LNCAP (cell line): Measurements from ENCODE around the gene MBLAC2.

Source experiments
- TF ChIP-seq, protein P1 (sequence below): fragments of 450-650 bp; IDR thresholded peaks from 2 replicates; pipeline ENCODE4 v1.5.1; 2017; ENCODE audit warnings: mild to moderate bottlenecking

The MBLAC2 gene

DNA sequence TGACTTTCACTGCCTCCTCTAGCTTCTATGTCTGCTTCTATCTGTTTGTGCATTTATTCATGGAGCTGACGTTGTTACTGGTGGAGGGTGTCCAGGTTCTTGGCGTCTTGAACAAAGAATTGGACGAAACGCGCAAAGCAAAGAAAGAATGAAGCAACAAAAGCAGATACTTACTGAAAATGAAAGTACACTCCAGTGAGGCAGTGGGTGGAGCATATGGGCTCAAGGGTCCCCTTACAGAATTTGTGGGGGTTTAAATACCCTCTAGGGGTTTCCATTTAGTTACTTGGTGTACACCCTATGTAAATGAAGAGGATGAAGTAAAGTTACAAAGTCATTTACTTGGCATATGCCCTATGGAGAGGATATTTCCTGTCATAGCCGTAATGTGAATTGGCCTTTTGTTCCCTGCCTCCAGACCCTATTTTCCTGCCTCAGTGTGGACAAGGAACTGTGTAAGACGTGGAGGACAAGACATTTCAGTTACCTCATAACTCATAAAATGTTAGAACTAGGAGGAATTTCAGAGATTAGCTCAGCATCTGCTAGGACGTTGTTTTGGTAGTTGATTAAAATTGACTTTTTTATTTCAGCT, 3.1 kb upstream of the MBLAC2 start:
- TF ChIP-seq, protein P1, sequence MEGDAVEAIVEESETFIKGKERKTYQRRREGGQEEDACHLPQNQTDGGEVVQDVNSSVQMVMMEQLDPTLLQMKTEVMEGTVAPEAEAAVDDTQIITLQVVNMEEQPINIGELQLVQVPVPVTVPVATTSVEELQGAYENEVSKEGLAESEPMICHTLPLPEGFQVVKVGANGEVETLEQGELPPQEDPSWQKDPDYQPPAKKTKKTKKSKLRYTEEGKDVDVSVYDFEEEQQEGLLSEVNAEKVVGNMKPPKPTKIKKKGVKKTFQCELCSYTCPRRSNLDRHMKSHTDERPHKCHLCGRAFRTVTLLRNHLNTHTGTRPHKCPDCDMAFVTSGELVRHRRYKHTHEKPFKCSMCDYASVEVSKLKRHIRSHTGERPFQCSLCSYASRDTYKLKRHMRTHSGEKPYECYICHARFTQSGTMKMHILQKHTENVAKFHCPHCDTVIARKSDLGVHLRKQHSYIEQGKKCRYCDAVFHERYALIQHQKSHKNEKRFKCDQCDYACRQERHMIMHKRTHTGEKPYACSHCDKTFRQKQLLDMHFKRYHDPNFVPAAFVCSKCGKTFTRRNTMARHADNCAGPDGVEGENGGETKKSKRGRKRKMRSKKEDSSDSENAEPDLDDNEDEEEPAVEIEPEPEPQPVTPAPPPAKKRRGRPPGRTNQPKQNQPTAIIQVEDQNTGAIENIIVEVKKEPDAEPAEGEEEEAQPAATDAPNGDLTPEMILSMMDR, result no peak

DNA sequence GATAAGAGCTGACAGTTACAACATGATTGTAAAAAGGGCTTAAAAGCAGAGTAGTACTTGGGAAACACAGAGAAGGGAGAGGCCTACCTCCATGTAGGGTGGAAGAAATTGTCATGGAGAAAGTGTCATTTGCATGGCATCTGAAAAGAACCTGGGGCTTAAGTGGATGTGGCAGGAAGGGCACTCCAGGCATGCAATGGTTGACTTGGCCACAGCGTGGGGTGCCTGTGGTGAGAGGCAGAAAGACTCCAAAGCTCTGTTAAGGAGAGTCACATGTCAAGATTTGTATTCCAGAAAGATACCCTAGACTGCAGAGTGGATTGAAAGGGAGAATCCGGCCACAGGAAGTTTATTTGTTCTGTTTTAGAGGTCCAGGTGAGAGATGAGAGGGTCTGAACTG, 2.5 kb upstream of the MBLAC2 start:
- TF ChIP-seq, protein P1, result no peak

DNA sequence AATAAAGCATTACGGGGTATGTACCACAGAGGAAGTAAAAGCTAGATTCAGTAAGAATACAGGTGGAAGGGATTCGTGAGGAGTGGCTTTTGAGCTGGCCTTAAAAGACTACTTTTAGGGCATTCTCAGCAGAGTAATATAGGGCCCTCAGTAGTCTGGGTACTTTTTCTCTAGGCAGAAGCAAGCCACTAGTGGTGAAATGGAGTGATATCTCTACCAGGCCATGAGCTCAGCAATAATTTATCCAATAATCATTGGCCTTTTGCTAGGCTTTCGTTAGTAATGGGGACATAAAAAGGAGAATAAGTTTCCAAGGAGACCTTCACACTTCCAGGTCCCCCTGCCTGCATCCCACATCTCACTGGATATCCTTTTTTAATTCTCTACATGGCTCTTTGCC, 1.8 kb upstream of the MBLAC2 start:
- TF ChIP-seq, protein P1, result no peak

DNA sequence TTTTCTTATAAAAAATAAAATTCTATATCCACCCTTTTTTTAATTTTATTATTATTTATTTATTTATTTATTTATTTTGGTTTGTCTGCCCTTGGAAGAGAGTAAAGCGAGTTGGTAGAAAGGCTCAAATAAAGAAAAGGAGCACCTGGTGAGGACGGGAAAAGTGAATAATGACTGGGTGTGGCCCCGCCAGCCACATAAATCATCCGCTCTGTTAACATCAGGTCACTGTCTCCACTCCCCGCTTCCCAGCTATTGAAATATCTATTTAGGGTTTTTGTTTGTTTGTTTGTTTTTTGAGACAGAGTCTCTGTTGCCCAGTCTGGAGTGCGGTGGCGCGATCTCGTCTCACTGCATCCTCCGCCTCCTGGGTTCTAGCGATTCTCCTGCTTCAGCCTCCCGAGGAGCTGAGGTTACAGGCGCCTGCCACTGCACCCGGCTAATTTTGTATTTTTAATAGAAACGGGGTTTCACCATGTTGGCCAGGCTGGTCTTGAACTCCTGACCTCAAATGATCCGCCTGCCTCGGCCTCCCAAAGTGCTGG, 937 bp upstream of the MBLAC2 start:
- TF ChIP-seq, protein P1, result no peak

DNA sequence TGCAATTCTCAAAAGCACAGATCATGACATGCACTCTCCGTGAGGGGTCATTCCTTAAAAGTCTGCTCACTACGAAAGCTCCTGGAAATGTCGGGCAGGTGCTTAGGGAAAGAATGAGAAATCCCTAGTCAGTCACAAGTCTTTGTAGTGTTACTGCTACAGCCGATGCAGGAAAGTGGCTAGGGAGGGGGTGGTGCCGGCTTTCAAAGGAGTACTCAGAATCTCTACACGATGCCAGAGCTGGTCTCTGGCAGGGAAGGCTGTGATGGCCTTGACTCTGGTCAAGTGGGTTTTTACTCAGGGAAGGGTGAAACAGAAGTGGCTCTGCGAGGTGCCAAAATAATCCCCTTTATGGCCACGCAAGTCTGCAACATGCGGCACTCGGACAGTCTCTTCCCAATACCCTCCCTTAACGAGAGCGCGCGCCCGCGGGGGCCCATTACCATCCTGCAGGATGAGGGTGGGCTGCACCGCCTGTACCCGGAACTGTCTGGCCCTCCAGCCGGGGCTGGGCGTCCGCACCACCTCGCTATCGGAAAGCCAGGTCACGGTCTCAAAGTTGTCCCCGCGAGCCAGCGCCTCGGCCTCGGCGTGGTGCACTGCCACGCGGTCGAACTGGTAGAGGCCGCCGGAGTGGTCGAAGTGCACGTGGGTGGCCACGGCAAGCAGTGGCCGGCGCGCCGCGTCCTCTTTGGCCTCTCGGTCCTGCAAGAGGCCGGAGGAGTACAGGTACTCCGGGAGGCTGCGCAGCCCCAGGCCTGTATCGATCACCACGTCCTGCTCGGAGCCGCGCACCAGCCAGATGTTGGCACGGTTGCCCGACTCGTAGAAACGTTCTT, 956 bp downstream of the MBLAC2 start:
- TF ChIP-seq, protein P1, result no peak

DNA sequence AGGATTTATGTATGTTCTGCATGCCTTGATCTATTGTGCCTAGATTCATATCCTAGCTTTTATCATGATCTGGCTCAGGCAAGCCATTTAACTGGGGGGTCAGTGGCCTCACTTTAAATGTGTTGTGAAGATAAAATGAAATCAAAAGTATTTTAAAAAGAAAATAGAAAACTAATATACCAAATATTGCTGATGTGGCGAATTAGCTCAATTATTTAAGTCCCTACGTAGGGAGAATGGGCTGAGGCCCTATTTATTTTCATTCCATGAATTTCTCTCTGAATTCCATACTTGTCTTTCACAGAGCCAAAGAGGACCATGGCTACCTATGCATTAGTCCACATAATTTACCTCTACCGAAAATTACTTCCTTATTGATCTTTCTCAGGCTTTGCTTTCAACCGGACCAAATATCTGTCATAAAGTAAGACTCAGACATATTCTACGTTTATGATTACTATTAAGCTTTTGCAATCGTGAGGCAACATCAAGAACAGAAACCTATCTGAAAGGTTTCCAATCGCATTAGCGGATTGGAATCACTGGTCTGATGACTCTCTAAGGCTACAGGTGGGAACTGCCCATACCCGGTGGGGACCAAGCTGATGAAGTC, 1.7 kb downstream of the MBLAC2 start:
- TF ChIP-seq, protein P1, result no peak

DNA sequence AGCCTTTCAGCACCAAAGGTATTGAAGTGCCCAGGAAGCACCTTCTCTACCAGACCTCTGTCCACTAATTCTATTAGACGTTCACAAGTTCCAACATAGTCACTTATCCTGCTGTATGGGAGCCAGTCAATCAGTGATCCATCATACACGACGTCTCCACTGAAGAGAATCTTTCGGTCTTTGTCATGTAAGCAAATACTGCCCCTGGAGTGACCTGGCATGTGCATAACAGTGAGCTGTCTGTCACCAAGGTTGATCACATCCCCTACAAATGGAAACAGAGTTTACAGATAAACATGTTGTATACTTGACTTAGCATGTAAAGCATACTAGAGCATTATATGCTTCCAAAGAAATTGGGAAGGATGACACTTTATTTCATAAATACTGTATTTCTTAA, 13.3 kb downstream of the MBLAC2 start:
- TF ChIP-seq, protein P1, result no peak
